ENCODE data around the gene FAM117A.

- TF ChIP-seq, protein P1, sequence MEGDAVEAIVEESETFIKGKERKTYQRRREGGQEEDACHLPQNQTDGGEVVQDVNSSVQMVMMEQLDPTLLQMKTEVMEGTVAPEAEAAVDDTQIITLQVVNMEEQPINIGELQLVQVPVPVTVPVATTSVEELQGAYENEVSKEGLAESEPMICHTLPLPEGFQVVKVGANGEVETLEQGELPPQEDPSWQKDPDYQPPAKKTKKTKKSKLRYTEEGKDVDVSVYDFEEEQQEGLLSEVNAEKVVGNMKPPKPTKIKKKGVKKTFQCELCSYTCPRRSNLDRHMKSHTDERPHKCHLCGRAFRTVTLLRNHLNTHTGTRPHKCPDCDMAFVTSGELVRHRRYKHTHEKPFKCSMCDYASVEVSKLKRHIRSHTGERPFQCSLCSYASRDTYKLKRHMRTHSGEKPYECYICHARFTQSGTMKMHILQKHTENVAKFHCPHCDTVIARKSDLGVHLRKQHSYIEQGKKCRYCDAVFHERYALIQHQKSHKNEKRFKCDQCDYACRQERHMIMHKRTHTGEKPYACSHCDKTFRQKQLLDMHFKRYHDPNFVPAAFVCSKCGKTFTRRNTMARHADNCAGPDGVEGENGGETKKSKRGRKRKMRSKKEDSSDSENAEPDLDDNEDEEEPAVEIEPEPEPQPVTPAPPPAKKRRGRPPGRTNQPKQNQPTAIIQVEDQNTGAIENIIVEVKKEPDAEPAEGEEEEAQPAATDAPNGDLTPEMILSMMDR (tag by site-specific recombination; IDR thresholded peaks at IDR 0.05), result no peak
- TF ChIP-seq, protein P2, sequence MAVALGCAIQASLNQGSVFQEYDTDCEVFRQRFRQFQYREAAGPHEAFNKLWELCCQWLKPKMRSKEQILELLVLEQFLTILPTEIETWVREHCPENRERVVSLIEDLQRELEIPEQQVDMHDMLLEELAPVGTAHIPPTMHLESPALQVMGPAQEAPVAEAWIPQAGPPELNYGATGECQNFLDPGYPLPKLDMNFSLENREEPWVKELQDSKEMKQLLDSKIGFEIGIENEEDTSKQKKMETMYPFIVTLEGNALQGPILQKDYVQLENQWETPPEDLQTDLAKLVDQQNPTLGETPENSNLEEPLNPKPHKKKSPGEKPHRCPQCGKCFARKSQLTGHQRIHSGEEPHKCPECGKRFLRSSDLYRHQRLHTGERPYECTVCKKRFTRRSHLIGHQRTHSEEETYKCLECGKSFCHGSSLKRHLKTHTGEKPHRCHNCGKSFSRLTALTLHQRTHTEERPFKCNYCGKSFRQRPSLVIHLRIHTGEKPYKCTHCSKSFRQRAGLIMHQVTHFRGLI (tag by site-specific recombination; IDR thresholded peaks at IDR 0.05), result no peak
- no peak for TF ChIP-seq ZNF518A (tag by site-specific recombination; conservative IDR thresholded peaks at IDR 0.05; ENCODE audit: low read depth)
- TF ChIP-seq, protein P3, sequence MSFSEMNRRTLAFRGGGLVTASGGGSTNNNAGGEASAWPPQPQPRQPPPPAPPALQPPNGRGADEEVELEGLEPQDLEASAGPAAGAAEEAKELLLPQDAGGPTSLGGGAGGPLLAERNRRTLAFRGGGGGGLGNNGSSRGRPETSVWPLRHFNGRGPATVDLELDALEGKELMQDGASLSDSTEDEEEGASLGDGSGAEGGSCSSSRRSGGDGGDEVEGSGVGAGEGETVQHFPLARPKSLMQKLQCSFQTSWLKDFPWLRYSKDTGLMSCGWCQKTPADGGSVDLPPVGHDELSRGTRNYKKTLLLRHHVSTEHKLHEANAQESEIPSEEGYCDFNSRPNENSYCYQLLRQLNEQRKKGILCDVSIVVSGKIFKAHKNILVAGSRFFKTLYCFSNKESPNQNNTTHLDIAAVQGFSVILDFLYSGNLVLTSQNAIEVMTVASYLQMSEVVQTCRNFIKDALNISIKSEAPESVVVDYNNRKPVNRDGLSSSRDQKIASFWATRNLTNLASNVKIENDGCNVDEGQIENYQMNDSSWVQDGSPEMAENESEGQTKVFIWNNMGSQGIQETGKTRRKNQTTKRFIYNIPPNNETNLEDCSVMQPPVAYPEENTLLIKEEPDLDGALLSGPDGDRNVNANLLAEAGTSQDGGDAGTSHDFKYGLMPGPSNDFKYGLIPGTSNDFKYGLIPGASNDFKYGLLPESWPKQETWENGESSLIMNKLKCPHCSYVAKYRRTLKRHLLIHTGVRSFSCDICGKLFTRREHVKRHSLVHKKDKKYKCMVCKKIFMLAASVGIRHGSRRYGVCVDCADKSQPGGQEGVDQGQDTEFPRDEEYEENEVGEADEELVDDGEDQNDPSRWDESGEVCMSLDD (tag by site-specific recombination; IDR thresholded peaks at IDR 0.05), result no peak
These were observed 34.3 kb upstream of the FAM117A start for GRCh38 chr17:49798182-49798581.
